ENCODE measurements around the gene NXPE2.
"Not testable (repeated sequence)": the region's sequence is repeated elsewhere in the genome, so short reads cannot be mapped to it uniquely, and the experiment has no call there.

Gene NXPE2

GRCh38 chr11:114678125-114679036 lies at the start of gene NXPE2:
TSS of gene NXPE2 (plus strand) at chr11:114678527. CDS start at chr11:114678576, 49 bp downstream.
- no peak for DNase-seq (ENCODE audit: low read depth in 2 of 2)

- DNase-seq (ENCODE audit: low read depth in 2 of 2) = not testable (repeated sequence)
These were observed 46.8 kb upstream of the NXPE2 start for GRCh38 chr11:114631445-114631965.

- DNase-seq (ENCODE audit: low read depth in 2 of 2) = not testable (repeated sequence)
These were observed 38.9 kb upstream of the NXPE2 start for GRCh38 chr11:114639440-114639839.

- no peak for DNase-seq (ENCODE audit: low read depth in 2 of 2)
These were observed 27.7 kb upstream of the NXPE2 start for GRCh38 chr11:114650661-114651060.

GRCh38 chr11:114651145-114651718 lies 27.1 kb upstream of the NXPE2 start:
- DNase-seq (ENCODE audit: low read depth in 2 of 2) = no peak

- no peak for DNase-seq (ENCODE audit: low read depth in 2 of 2)
These were observed 25.2 kb upstream of the NXPE2 start for GRCh38 chr11:114653148-114653547.

- no peak for DNase-seq (ENCODE audit: low read depth in 2 of 2)
These were observed 13.7 kb upstream of the NXPE2 start for GRCh38 chr11:114664641-114665040.

- DNase-seq (ENCODE audit: low read depth in 2 of 2) = no peak
These were observed 11.6 kb upstream of the NXPE2 start for GRCh38 chr11:114666760-114667159.

- DNase-seq (ENCODE audit: low read depth in 2 of 2) = no peak
These were observed 10.2 kb upstream of the NXPE2 start for GRCh38 chr11:114668109-114668508.

- no peak for DNase-seq (ENCODE audit: low read depth in 2 of 2)
These were observed 4.7 kb upstream of the NXPE2 start for GRCh38 chr11:114673661-114674060.

GRCh38 chr11:114679505-114679904 lies 1.2 kb downstream of the NXPE2 start:
- no peak for DNase-seq (ENCODE audit: low read depth in 2 of 2)

GRCh38 chr11:114683007-114683406 lies 4.7 kb downstream of the NXPE2 start:
- DNase-seq (ENCODE audit: low read depth in 2 of 2) = no peak

GRCh38 chr11:114684636-114685035 lies 6.3 kb downstream of the NXPE2 start:
- DNase-seq (ENCODE audit: low read depth in 2 of 2) = no peak

GRCh38 chr11:114685097-114685496 lies 6.8 kb downstream of the NXPE2 start:
- no peak for DNase-seq (ENCODE audit: low read depth in 2 of 2)

- no peak for DNase-seq (ENCODE audit: low read depth in 2 of 2)
These were observed 27.1 kb downstream of the NXPE2 start for GRCh38 chr11:114705280-114706024.

- no peak for DNase-seq (ENCODE audit: low read depth in 2 of 2)
These were observed 31.6 kb downstream of the NXPE2 start for GRCh38 chr11:114709960-114710359.

- DNase-seq (ENCODE audit: low read depth in 2 of 2) = no peak
These were observed 35.4 kb downstream of the NXPE2 start for GRCh38 chr11:114713756-114714155.

GRCh38 chr11:114719562-114719961 lies 41.2 kb downstream of the NXPE2 start:
- no peak for DNase-seq (ENCODE audit: low read depth in 2 of 2)

- no peak for DNase-seq (ENCODE audit: low read depth in 2 of 2)
These were observed 46.7 kb downstream of the NXPE2 start for GRCh38 chr11:114724916-114725524.

GRCh38 chr11:114725623-114726022 lies 47.3 kb downstream of the NXPE2 start:
- no peak for DNase-seq (ENCODE audit: low read depth in 2 of 2)

- DNase-seq (ENCODE audit: low read depth in 2 of 2) = no peak
These were observed 58.5 kb downstream of the NXPE2 start for GRCh38 chr11:114736806-114737205.

- no peak for DNase-seq (ENCODE audit: low read depth in 2 of 2)
These were observed 60.6 kb downstream of the NXPE2 start for GRCh38 chr11:114738954-114739353.
